ENCODE measurements around the gene ITSN2.

Gene ITSN2

GRCh38 chr2:24304098-24304497 lies 56.2 kb downstream of the ITSN2 start:
- Mint-ChIP-seq H3K4me1 (ENCODE audit: low read depth in 2 of 2) (peaks cover 0 to 3% of the 10 kb centered on the region in 2 donors), H3K27ac (no peak overlapping the region), H3K27me3 (no peaks in the 10 kb centered on the region), H3K9me3 (no peaks in the 10 kb centered on the region), H3K4me3 (no peak overlapping the region), H3K36me3 (ENCODE audit: insufficient read depth) (peaks cover 87% of the 10 kb centered on the region)
- no peak for ATAC-seq (replicated peaks)
- DNase-seq = no peak

DNA sequence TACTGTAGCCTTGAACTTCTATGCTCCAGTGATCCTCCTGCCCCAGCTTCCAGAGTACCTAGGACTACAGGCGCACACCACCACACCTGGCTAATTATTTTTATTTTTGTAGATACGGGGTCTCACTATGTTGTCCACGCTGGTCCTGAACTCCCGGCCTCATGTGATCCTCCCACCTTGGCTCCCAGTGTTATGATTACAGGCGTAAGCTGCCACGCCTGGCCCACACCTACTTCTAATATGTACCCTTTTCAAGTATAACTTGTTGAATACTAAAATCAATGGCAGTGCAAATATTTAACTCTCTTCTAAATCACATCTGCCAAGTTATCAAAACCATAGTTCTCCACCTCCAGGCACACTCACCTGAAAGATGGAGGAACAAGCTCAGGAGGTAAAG lies 58.7 kb downstream of the ITSN2 start:
- no peak overlapping the region for H3K4me3 Mint-ChIP-seq
- H3K27ac Mint-ChIP-seq = peak overlapping the region in 1 of 2 donors; percentile 41
- H3K9me3 Mint-ChIP-seq = no peaks in the 10 kb centered on the region
- peaks cover 88% of the 10 kb centered on the region for H3K36me3 Mint-ChIP-seq (ENCODE audit: insufficient read depth)
- peaks cover 0 to 3% of the 10 kb centered on the region in 2 donors for H3K4me1 Mint-ChIP-seq (ENCODE audit: low read depth in 2 of 2)
- H3K27me3 Mint-ChIP-seq = no peaks in the 10 kb centered on the region
- DNase-seq (no peak), ATAC-seq (replicated peaks) (no peak)

- peaks cover 0 to 3% of the 10 kb centered on the region in 2 donors for H3K4me1 Mint-ChIP-seq (ENCODE audit: low read depth in 2 of 2)
- no peak overlapping the region for H3K4me3 Mint-ChIP-seq
- peak overlapping the region in 1 of 2 donors; percentile 35 for H3K27ac Mint-ChIP-seq
- DNase-seq (no peak), ATAC-seq (replicated peaks) (no peak)
- H3K36me3 Mint-ChIP-seq (ENCODE audit: insufficient read depth) = peaks cover 91% of the 10 kb centered on the region
- no peaks in the 10 kb centered on the region for H3K9me3 Mint-ChIP-seq
- no peaks in the 10 kb centered on the region for H3K27me3 Mint-ChIP-seq
Measured at GRCh38 chr2:24297663-24298062, 62.7 kb downstream of the ITSN2 start.

DNA sequence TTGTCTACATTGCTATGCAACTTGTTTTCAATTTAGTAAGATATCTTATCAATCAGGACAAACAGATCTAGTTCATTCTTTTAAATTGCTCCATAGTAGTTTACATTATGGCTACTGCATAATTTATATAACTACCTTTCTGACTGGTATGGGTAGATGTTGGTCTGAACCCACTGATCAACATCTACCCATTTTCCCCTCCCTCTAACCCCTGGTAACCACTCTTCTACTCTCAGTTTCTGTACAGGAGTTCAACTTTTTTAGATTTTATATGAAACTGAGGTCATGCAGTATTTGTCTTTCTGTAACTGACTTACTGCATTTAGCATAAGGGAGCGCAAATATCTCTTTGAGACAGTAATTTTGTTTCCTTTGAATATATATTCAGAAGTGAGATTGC lies 73.2 kb downstream of the ITSN2 start:
- Mint-ChIP-seq H3K27me3 (no peaks in the 10 kb centered on the region), H3K4me1 (ENCODE audit: low read depth in 2 of 2) (peaks cover 0 to 2% of the 10 kb centered on the region in 2 donors), H3K9me3 (no peaks in the 10 kb centered on the region), H3K27ac (peak overlapping the region; percentile 42 to 49), H3K36me3 (ENCODE audit: insufficient read depth) (peaks cover 23% of the 10 kb centered on the region), H3K4me3 (no peak overlapping the region)
- ATAC-seq (replicated peaks) = no peak
- DNase-seq = no peak

DNA sequence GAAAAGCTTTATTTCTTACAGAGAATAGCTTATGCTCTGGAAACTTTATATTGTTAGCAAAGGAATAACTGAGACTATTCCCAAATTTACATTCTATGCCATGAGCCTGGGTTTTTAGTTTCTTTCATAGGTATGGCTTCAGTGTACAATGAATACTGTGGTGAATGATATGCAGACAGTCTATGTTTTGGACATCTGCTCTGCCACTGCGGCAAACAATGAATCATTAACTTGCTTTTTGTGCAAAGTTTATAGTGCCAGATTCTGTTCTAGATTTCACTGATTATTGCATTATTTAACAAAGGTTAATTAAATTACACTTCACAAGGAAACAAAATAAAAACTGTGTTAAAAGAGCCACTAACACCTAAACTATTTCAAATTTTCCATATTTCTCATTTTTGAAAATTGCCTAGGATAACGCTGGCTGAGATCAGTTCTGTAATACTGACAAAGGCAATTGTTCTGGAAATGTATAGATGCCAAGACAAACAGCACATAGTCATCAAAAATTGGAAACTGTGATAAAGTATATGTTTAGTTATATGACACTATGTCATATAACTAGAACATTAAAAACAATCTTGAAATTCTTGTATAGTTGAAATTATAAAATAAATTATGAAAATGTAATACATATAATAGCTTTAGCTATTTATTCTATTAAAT lies 74.7 kb downstream of the ITSN2 start:
- no peaks in the 10 kb centered on the region for H3K9me3 Mint-ChIP-seq
- no peak overlapping the region for H3K27ac Mint-ChIP-seq
- peaks cover 18% of the 10 kb centered on the region for H3K36me3 Mint-ChIP-seq (ENCODE audit: insufficient read depth)
- ATAC-seq (replicated peaks) (no peak), DNase-seq (no peak)
- no peaks in the 10 kb centered on the region for H3K27me3 Mint-ChIP-seq
- H3K4me3 Mint-ChIP-seq = no peak overlapping the region
- H3K4me1 Mint-ChIP-seq (ENCODE audit: low read depth in 2 of 2) = peaks cover 0 to 2% of the 10 kb centered on the region in 2 donors

DNA sequence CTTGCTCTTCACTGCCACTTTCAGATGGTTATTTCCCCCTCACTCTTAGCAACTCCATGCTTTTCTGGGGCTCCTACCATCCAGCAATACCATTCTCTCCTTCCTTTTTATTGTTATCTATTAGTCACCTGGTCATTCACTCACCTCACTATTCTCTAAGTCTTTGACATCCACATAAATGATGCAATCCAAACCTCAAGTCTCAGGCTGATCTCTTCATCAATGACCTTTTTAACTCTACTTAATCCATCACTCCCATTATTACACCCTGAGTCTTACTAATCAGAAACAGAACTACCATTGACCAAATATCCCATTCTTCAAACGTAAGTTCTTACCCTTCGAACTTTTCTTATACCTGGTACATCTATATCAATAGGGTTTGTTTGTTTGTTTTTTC lies 79.7 kb downstream of the ITSN2 start:
- H3K27me3 Mint-ChIP-seq = no peaks in the 10 kb centered on the region
- peaks cover 0 to 5% of the 10 kb centered on the region in 2 donors for H3K4me1 Mint-ChIP-seq (ENCODE audit: low read depth in 2 of 2)
- H3K9me3 Mint-ChIP-seq = no peaks in the 10 kb centered on the region
- no peak overlapping the region for H3K4me3 Mint-ChIP-seq
- DNase-seq = no peak
- no peak for ATAC-seq (replicated peaks)
- H3K36me3 Mint-ChIP-seq (ENCODE audit: insufficient read depth) = peaks cover 6% of the 10 kb centered on the region
- H3K27ac Mint-ChIP-seq = no peak overlapping the region

- DNase-seq (no peak), ATAC-seq (replicated peaks) (no peak)
- no peaks in the 10 kb centered on the region for H3K27me3 Mint-ChIP-seq
- H3K27ac Mint-ChIP-seq = no peak overlapping the region
- no peak overlapping the region for H3K4me3 Mint-ChIP-seq
- H3K9me3 Mint-ChIP-seq = no peaks in the 10 kb centered on the region
- H3K36me3 Mint-ChIP-seq (ENCODE audit: insufficient read depth) = peaks cover 10% of the 10 kb centered on the region
- peaks cover 0 to 5% of the 10 kb centered on the region in 2 donors for H3K4me1 Mint-ChIP-seq (ENCODE audit: low read depth in 2 of 2)
Measured at GRCh38 chr2:24280161-24280560, 80.2 kb downstream of the ITSN2 start.

- Mint-ChIP-seq H3K27ac (no peak overlapping the region), H3K27me3 (no peaks in the 10 kb centered on the region), H3K4me3 (no peak overlapping the region), H3K36me3 (ENCODE audit: insufficient read depth) (peaks cover 22% of the 10 kb centered on the region), H3K4me1 (ENCODE audit: low read depth in 2 of 2) (peaks cover 0 to 9% of the 10 kb centered on the region in 2 donors), H3K9me3 (no peaks in the 10 kb centered on the region)
- ATAC-seq (replicated peaks) (no peak), DNase-seq (no peak)
Measured at GRCh38 chr2:24276349-24276899, 83.9 kb downstream of the ITSN2 start.

- Mint-ChIP-seq H3K36me3 (ENCODE audit: insufficient read depth) (peaks cover 33% of the 10 kb centered on the region), H3K27ac (no peak overlapping the region)
Measured at GRCh38 chr2:24274809-24275208, 85.5 kb downstream of the ITSN2 start.

DNA sequence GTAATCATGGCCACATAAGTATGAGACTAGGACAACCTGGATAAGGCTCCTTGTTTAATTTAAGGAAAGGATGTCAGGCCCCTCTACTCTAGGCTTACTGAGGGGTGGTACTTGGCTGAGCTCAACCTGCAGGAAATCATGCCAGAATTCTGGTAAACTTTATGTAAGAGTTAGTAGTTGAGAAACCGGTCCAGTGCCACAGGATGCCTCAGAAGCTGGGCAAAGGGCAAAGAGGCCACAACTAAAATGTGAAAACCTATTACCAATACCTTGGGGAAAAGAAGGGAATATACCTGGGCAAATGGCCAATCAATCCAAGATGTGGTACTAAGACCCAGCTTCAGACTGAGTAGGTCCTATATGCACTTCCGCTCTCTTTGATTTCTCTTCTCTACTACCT lies 86.7 kb downstream of the ITSN2 start:
- Mint-ChIP-seq H3K9me3 (no peaks in the 10 kb centered on the region), H3K27ac (no peak overlapping the region), H3K4me1 (ENCODE audit: low read depth in 2 of 2) (peaks cover 0 to 20% of the 10 kb centered on the region in 2 donors), H3K4me3 (no peak overlapping the region), H3K27me3 (no peaks in the 10 kb centered on the region), H3K36me3 (ENCODE audit: insufficient read depth) (peaks cover 42% of the 10 kb centered on the region)
- ATAC-seq (replicated peaks) (no peak), DNase-seq (no peak)

More at GRCh38 chr2:24274809-24275208, 85.5 kb downstream of the ITSN2 start:
- H3K9me3 Mint-ChIP-seq = no peaks in the 10 kb centered on the region
- ATAC-seq (replicated peaks) = no peak
- H3K4me3 Mint-ChIP-seq = no peak overlapping the region
- H3K27me3 Mint-ChIP-seq = no peaks in the 10 kb centered on the region
- peaks cover 0 to 14% of the 10 kb centered on the region in 2 donors for H3K4me1 Mint-ChIP-seq (ENCODE audit: low read depth in 2 of 2)
- DNase-seq = no peak

- no peaks in the 10 kb centered on the region for H3K9me3 Mint-ChIP-seq
- ATAC-seq (replicated peaks) (no peak), DNase-seq (no peak)
- H3K36me3 Mint-ChIP-seq (ENCODE audit: insufficient read depth) = peaks cover 43% of the 10 kb centered on the region
- peaks cover 0 to 16% of the 10 kb centered on the region in 2 donors for H3K4me1 Mint-ChIP-seq (ENCODE audit: low read depth in 2 of 2)
- H3K27ac Mint-ChIP-seq = no peak overlapping the region
- no peaks in the 10 kb centered on the region for H3K27me3 Mint-ChIP-seq
- H3K4me3 Mint-ChIP-seq = no peak overlapping the region
Measured at GRCh38 chr2:24272907-24273306, 87.4 kb downstream of the ITSN2 start.

DNA sequence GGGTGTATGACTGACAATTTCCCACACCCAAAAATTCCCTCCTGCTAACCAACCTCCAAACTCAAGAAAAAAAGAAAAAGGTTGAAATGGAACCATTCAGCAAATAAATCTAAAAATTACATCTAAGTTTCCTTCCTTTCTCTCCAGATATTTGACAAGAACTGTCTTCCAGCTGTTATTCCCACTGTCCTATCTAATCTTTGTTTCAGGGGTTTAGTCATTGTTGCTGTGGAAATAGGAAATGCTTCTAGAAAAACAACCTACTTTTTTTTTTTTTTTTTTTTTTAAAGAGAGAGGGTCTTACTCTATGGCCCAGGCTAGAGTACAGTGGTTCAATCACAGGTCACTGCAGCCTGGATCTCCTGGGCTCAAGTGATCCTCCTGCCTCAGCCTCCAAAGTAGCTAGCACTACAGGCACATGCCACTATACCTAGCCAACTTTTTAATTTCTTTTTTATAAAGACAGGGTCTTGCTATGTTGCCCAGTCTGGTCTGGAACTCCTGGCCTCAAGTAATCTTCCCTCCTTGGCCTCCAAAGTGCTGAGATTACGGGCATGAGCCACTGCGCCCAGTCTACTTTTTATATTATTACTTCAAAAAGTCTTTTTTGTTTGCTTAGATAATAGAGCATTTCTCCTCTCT lies 88.1 kb downstream of the ITSN2 start:
- Mint-ChIP-seq H3K36me3 (ENCODE audit: insufficient read depth) (peaks cover 43% of the 10 kb centered on the region), H3K27ac (peak overlapping the region in 1 of 2 donors; percentile 7)

DNA sequence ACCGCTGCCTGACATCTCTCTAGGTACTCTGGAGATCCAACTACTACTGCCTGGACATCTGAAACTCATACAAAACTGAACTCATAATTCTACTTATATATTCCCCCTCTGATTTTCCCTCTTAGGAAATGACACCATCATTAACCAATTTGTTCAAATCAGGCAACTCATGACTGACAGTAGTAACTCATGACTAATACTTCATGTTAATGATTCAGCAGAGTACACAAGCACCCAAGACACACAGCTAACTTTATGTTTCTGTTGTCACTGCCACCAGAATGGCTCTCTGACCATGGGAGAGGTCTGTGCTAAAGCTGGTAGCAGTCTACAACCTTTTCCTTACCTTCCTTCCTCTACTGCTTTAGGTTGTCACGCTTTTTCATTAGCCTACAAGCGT lies 91.1 kb downstream of the ITSN2 start:
- no peaks in the 10 kb centered on the region for H3K27me3 Mint-ChIP-seq
- DNase-seq (no peak), ATAC-seq (replicated peaks) (no peak)
- H3K4me3 Mint-ChIP-seq = no peak overlapping the region
- peak overlapping the region in 1 of 2 donors; percentile 7 for H3K27ac Mint-ChIP-seq
- H3K9me3 Mint-ChIP-seq = no peaks in the 10 kb centered on the region
- peaks cover 0 to 22% of the 10 kb centered on the region in 2 donors for H3K4me1 Mint-ChIP-seq (ENCODE audit: low read depth in 2 of 2)
- H3K36me3 Mint-ChIP-seq (ENCODE audit: insufficient read depth) = peaks cover 56% of the 10 kb centered on the region

More for the DNA sequence above, 88.1 kb downstream of the ITSN2 start:
- no peak for ATAC-seq (replicated peaks)
- Mint-ChIP-seq H3K27me3 (no peaks in the 10 kb centered on the region), H3K9me3 (no peaks in the 10 kb centered on the region), H3K4me3 (no peak overlapping the region), H3K4me1 (ENCODE audit: low read depth in 2 of 2) (peaks cover 0 to 15% of the 10 kb centered on the region in 2 donors)
- no peak for DNase-seq

DNA sequence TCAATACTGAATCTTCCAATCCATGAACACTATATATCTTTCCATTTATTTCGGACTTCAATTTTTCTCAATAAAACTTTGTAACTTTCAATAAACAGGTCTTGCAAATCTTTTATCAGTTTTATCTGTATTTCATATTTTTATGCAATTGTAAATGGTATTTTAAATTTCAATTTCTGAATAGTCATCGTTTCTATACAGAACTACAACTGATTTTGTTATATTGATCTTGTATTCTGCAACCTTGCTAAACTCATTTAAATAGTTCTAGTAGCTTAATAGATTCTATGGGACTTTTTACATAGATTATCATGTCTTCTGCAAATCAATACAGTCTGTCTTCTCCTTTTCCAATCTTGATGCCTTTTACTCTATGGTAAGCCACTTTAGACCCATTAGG lies 95.1 kb downstream of the ITSN2 start:
- no peak overlapping the region for H3K4me3 Mint-ChIP-seq
- H3K27ac Mint-ChIP-seq = peak overlapping the region; percentile 15 to 16
- H3K36me3 Mint-ChIP-seq (ENCODE audit: insufficient read depth) = peaks cover 44% of the 10 kb centered on the region
- ATAC-seq (replicated peaks) = no peak
- no peak for DNase-seq
- peaks cover 0 to 12% of the 10 kb centered on the region in 2 donors for H3K4me1 Mint-ChIP-seq (ENCODE audit: low read depth in 2 of 2)
- H3K27me3 Mint-ChIP-seq = no peaks in the 10 kb centered on the region
- H3K9me3 Mint-ChIP-seq = no peaks in the 10 kb centered on the region

Measured in effector memory CD8-positive, alpha-beta T cell (primary cell).